GM12865 (cell line): Measurements from ENCODE around the gene NAV1.

Experiments used
- DNase-seq: peaks from one replicate; pipeline ENCODE4 v3.0.0; 2010; ENCODE audit warnings: low read depth
- H3K4me3 ChIP-seq: 2 replicates; pipeline ENCODE4 v1.5.1; 2011; ENCODE audit warnings: mild to moderate bottlenecking, low read depth, low read length, control low read depth
- TF ChIP-seq, protein P1 (sequence below): IDR thresholded peaks from 2 replicates; pipeline ENCODE4 v1.5.1; 2011; ENCODE audit warnings: low read length, control low read depth, low read depth, inconsistent platforms; ENCODE audit not compliant: insufficient read depth; ENCODE audit errors: missing control alignments

NAV1 gene

DNA sequence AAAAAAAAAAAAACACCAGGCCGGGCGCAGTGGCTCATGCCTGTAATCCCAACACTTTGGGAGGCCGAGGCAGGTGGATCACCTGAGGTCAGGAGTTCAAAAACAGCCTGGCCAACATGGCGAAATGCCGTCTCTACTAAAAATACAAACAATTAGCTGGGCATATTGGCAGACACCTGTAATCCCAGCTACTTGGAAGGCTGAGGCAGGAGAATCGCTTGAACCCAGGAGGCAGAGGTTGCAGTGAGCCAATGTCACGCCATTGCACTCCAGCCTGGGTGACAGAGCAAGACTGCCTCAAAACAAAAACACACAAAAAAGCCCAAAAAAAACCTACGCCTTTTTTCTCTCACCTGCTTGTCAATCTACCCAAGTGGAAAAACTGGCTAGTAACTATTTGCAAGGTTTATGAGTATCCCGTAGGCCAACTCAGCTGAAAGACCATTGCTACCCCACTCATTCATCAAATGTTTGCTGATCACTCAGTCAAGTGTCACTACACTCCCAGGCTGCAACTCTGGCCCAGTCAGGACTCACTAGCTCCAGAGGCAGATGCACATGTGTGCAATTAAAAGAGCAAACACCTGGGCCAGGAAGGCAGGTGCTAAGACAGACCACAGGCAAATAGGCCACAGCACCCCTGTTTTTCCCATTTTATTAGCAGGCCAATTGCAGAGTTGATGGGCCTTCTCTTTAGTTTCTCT is 34.0 kb upstream of the NAV1 start:
- no peak for DNase-seq
- TF ChIP-seq, protein P1, sequence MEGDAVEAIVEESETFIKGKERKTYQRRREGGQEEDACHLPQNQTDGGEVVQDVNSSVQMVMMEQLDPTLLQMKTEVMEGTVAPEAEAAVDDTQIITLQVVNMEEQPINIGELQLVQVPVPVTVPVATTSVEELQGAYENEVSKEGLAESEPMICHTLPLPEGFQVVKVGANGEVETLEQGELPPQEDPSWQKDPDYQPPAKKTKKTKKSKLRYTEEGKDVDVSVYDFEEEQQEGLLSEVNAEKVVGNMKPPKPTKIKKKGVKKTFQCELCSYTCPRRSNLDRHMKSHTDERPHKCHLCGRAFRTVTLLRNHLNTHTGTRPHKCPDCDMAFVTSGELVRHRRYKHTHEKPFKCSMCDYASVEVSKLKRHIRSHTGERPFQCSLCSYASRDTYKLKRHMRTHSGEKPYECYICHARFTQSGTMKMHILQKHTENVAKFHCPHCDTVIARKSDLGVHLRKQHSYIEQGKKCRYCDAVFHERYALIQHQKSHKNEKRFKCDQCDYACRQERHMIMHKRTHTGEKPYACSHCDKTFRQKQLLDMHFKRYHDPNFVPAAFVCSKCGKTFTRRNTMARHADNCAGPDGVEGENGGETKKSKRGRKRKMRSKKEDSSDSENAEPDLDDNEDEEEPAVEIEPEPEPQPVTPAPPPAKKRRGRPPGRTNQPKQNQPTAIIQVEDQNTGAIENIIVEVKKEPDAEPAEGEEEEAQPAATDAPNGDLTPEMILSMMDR = no peak
- H3K4me3 ChIP-seq = peak overlapping the region; percentile 60

DNA sequence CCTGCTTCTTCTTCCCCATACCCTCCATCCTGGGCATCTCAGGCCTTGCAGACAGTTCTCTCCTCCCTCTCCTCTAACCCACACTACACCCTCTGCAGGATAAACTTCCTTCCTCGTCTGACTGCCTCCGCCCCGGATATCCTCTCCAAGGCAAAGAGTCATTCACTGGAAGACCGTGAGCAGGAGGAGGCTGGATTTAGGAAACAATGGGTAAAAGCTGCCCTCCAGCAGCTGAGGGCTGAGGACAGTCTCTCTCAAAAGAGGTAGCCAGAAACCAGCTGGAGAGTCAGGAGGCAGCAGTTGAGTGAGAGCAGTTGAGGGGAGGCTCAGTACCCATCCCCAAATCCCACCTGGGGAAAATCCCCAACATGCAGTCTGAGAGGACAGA is 33.4 kb upstream of the NAV1 start:
- TF ChIP-seq, protein P1 = no peak
- peak overlapping the region; percentile 60 for H3K4me3 ChIP-seq
- no peak for DNase-seq

DNA sequence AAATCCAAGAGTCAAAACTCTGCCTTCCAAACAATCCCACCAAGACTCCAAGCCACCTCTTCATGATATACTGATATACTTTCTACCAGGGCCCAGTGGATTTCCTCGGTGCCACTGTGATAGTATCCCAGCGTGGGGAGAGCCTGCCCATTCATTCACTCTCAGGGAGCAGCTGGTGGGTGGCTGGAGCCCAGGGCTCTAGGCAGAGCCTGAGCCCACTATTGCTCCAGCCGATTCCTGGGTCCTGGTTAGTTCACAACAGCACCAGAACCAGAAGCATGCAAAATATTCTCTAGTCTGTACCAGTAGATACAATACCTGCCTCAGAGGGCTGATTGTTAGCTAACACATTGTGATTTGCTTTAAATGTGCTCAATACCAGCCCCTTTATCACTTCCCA is 32.8 kb upstream of the NAV1 start:
- H3K4me3 ChIP-seq = peak overlapping the region; percentile 60
- no peak for DNase-seq
- TF ChIP-seq, protein P1 = no peak

DNA sequence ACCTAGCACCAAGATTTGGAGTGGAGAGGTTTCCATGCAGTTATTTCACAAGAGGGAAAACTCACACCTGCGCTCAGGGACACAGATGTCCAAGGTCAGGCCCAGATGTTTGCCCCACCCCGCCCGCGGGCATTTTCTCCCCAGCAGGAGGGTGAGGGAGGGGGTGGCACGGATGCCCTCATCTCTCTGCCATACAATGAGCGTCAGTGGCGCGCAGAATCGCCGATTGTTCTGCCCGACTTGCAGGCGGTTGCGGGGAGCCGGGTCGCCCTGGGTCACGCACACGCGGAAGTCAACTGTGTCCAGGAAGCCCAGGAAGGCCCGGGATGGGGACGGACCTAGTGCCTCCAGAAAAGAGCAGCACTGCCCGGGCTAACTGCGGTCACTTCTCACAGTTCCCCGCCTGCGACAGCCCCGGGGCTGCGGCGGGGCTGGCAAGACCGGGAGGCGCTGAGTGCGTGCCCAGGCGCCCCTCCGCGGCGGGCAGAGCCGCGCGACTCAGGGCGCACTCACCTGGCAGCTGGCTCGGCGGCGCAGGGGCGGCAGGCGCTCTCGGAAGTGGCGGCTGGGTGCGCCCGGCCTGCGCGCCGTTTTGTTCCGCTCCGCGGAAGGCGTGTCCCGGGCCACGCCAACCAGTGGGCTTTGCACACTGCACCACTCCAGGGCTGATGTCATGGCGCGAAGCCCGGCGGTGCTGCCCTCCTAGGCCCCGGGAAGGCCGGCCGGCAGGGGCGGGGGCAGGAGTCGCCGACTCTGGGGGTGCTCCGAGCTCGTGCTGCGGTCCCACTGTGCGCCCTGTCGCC is 32.2 kb upstream of the NAV1 start, which contains the start of gene CSRP1:
CSRP1 (minus strand) TSS at position 567 of the 803 bp plus-strand sequence. CDS start 10,820 bp downstream, outside the sequence.
- peak; percentile 92 for DNase-seq
- H3K4me3 ChIP-seq = peak within 1 kb of the TSS; percentile 60
- TF ChIP-seq, protein P1 = peak; percentile 9

DNA sequence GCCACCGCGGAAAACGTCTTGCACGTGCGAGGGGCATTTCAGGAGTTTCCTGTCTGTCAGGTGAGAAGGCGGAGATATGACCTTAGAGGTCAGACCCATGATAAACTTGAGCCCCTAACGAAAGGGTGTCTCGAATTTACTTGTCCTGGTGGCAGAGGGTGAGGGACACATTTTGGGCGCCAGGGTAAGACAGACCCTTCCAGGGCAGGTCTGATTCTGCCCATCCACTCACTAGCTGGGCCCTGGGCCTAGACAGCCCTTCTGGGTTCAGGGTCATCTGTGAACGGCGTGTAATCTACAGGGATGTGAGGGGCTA is 31.6 kb upstream of the NAV1 start:
- H3K4me3 ChIP-seq = peak overlapping the region; percentile 60
- DNase-seq = no peak
- TF ChIP-seq, protein P1 = no peak

DNA sequence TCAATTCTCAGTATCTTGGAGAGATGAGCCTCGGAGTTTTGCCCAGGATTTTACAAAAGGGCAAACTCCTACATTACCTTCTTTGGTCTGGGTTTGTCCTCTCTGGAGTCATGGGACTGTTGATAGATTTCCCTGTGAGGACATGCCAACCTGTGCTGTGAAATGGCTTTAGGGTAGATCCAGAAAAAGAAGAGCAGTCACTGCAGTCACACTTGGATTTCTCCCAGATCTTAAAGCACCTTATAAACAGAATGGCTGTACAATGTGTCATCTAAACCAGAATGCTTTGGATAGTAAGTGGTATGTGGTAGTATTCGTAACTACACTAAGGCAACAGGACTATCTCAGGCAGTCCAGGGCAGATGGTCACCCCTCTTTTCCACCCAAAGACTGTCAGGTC is 30.1 kb upstream of the NAV1 start:
- TF ChIP-seq, protein P1 = no peak
- DNase-seq = no peak

More for the DNA sequence above, 30.1 kb upstream of the NAV1 start:
- H3K4me3 ChIP-seq = no peak overlapping the region
